Upper lobe of right lung (tissue), 1 donor: ENCODE results near the gene B3GALT6. TPM values are rescaled to one million over a fixed set of nuclear protein-coding genes. Genes with fewer than 3 reads are reported as not detected.

Source experiments
- ATAC-seq: fragments of 200-7000 bp; cut with Tn5 transposase; one replicate; pipeline ENCODE4 v1.9.1; 2020; ENCODE audit warnings: mild to moderate bottlenecking, moderate library complexity
- DNase-seq: peaks from one replicate; pipeline ENCODE4 v3.0.0-alpha.2; 2020
- H3K27ac ChIP-seq: fragments of 200-600 bp; one replicate; pipeline ENCODE4 v1.8.0; 2022
- H3K27me3 ChIP-seq: fragments of 200-600 bp; one replicate; pipeline ENCODE4 v1.8.0; 2022; ENCODE audit warnings: mild to moderate bottlenecking
- H3K36me3 ChIP-seq: fragments of 200-600 bp; one replicate; pipeline ENCODE4 v1.8.0; 2022
- H3K4me1 ChIP-seq: fragments of 200-600 bp; one replicate; pipeline ENCODE4 v1.8.0; 2022
- H3K4me3 ChIP-seq: fragments of 200-600 bp; one replicate; pipeline ENCODE4 v1.8.0; 2022; ENCODE audit warnings: mild to moderate bottlenecking
- H3K9me3 ChIP-seq: fragments of 200-600 bp; one replicate; pipeline ENCODE4 v1.8.0; 2022
- intact Hi-C: fragments of 100-400 bp; cut with DNase I; formaldehyde crosslinking; loops from one replicate; pipeline ENCODE4 v1.11.0; 2022
- total RNA-seq: library from RNA; stranded (reverse); fragmentation: NEBNext Ultra II Directional; extraction: Animal tissue kit (Norgen Biotek cat#: 25700); gene quantifications from one replicate; pipeline ENCODE4 v1.2.1, GENCODE V29; 2021
- TF ChIP-seq, protein P1 (sequence below): fragments of 200-600 bp; IDR thresholded peaks from one replicate; pipeline ENCODE4 v1.8.0; 2022; ENCODE audit warnings: antibody characterized with exemption
- donor health status: DM: no; HTN: yes; CAD: no; lungs with severe emphysema.

The B3GALT6 gene
- total RNA-seq, 1 donor from 2014 or later = 16.7 TPM

DNA sequence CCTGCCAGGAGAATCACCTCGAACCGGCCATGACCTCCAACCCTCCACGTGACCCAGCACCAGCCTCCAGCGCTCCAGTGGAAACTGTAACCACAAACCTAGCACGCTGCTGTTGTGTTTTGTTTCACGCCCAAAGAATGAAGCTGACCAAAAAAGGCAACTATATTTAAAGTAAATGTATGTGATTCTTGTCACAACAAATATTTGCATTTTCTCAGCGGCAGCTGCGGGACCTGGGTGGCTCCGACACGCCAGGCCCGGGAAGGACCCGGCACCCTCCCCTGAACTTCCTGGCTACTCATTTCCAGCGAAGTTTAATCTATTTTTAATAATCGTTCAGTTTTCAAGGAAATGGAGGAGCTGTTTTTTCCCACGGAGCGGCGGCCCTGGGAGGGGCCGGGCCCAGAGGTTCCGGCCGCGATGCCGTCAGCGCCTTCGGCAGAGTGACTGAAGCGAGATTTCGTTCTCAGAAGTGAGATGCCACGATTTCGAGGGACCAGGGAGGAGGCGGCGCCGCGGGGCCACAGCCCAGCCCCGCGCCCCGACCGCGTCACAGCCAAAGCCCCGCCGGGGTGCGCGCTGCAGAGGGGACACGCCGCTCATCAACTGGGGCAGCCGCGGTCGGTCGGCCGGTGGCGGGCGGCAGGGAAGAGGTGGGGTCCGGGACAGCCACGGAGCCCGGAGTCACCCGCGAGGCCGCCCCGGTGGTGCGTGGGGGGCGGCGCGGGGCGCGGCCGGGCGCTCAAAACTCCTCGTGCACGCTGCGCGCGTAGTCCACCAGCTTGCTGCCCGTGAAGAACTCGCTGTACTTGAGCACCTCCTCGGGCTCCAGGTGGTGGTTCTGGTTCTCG, 15.0 kb upstream of the B3GALT6 start:
- Histone ChIP-seq H3K36me3 (peaks cover 49% of the 10 kb centered on the region), H3K27ac (no peak overlapping the region)

DNA sequence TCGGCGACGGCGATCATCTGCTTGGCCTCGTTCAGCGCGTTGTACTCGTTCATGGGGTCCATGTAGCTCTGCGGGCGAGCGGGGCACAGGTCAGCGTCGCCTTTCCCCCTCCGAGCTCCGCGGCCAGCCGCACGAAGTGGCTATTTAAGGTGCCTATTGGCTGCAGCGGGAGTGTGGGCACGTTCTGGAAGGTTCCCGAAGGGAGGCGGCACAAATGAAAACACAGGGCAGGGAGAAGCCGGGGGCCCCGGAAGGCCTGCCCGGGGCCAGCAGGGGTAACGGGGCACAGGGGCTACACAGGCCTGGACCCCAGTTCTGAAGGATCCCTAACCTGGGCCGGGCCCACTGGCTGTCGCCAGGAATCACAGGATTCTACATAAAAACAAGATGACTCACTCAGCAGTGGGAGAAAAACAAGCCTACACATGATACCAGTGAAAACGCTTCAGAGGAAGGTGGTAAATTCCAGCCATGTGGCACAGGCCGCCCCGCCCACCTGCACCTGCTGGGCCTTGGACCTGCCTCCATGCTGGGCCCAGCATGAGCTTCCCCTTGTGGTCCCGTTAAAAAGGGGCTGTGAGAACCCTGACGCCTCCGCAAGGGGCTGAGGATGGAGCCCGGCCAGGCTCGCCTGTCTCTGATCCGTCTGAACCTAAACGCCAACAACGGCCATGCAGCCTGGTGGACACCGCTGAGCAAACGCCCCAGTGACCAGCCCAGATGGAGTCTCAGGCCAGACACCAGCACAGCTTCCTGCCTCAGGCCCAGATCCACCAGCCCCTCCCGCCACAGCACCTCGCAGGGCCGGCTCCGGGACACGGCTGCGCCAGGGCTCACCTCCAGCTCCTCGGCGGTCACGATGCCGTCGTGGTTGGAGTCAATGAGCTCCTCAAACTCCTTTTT, 14.2 kb upstream of the B3GALT6 start:
- TF ChIP-seq, protein P1, sequence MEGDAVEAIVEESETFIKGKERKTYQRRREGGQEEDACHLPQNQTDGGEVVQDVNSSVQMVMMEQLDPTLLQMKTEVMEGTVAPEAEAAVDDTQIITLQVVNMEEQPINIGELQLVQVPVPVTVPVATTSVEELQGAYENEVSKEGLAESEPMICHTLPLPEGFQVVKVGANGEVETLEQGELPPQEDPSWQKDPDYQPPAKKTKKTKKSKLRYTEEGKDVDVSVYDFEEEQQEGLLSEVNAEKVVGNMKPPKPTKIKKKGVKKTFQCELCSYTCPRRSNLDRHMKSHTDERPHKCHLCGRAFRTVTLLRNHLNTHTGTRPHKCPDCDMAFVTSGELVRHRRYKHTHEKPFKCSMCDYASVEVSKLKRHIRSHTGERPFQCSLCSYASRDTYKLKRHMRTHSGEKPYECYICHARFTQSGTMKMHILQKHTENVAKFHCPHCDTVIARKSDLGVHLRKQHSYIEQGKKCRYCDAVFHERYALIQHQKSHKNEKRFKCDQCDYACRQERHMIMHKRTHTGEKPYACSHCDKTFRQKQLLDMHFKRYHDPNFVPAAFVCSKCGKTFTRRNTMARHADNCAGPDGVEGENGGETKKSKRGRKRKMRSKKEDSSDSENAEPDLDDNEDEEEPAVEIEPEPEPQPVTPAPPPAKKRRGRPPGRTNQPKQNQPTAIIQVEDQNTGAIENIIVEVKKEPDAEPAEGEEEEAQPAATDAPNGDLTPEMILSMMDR = no peak
- Histone ChIP-seq H3K27me3 (no peaks in the 10 kb centered on the region), H3K36me3 (peaks cover 58% of the 10 kb centered on the region), H3K9me3 (no peaks in the 10 kb centered on the region), H3K4me1 (peaks cover 11% of the 10 kb centered on the region), H3K4me3 (no peak overlapping the region), H3K27ac (no peak overlapping the region)
- intact Hi-C loops = no loop called here
- ATAC-seq (no peak), DNase-seq (no peak)

More for the DNA sequence above, 15.0 kb upstream of the B3GALT6 start:
- Histone ChIP-seq H3K4me1 (peaks cover 12% of the 10 kb centered on the region), H3K4me3 (no peak overlapping the region), H3K9me3 (no peaks in the 10 kb centered on the region), H3K27me3 (no peaks in the 10 kb centered on the region)
- TF ChIP-seq, protein P1 = no peak
- intact Hi-C loops = no loop called here
- DNase-seq = no peak
- no peak for ATAC-seq

DNA sequence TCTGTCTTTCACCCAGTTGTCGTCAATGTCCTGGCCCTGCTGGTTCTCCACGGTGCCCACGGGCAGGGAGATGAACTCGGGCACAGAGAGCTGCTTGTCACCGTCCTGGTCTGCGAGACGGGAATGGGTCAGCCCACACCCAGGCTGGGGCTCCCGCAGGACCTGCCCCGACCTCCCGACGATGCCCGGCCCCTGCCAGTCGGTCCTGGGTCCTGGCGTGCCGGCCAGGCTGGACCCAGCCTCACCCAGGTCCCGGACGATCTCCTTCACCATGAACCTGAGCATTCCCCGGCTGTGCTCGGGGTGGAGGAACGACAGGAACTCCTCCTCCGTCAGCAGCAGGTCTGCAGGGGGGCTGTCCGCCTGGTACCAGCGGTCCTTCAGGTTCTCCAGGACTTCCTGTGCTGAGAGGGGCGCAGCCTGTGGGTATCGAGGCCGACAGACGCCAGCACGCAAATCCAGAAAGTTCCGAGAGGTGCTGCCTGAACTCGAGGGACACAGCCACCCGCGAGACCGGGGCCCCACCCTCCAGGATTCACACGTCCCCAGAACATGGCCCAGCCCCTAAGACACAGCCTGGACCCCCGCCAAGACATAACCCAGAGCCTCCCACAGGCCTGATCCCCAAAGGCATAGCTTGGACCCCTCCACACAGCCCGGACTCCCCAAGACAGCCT, 13.4 kb upstream of the B3GALT6 start:
- DNase-seq = no peak
- intact Hi-C loops = no loop called here
- Histone ChIP-seq H3K9me3 (no peaks in the 10 kb centered on the region), H3K27ac (no peak overlapping the region), H3K4me1 (peaks cover 3% of the 10 kb centered on the region), H3K4me3 (no peak overlapping the region), H3K27me3 (no peaks in the 10 kb centered on the region), H3K36me3 (peaks cover 65% of the 10 kb centered on the region)
- no peak for ATAC-seq
- TF ChIP-seq, protein P1 = no peak

DNA sequence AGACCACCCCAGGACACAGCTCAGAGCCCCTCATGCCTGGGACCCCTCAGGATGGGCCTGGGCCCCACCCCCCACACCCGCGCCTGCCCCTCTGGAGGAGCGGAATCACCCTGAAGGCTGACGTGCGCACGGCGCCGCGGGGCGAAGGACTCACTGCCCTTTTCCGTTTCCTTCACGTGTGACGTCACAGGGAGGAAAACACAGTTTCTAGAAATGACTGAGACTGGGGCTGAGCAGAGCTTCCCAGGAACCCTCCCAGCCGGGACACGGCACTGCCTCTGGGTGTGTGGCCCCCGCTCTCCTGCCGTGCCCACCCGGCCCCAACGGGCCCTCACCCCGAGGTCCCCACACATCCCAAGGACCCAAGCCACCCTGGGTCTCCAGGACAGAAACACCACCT, 12.7 kb upstream of the B3GALT6 start:
- ATAC-seq = no peak
- TF ChIP-seq, protein P1 = no peak
- no peak overlapping the region for H3K4me3 ChIP-seq
- no peaks in the 10 kb centered on the region for H3K4me1 ChIP-seq
- H3K27me3 ChIP-seq = no peaks in the 10 kb centered on the region
- peaks cover 68% of the 10 kb centered on the region for H3K36me3 ChIP-seq
- no peak overlapping the region for H3K27ac ChIP-seq
- H3K9me3 ChIP-seq = no peaks in the 10 kb centered on the region
- intact Hi-C loops = no loop called here
- DNase-seq = no peak

DNA sequence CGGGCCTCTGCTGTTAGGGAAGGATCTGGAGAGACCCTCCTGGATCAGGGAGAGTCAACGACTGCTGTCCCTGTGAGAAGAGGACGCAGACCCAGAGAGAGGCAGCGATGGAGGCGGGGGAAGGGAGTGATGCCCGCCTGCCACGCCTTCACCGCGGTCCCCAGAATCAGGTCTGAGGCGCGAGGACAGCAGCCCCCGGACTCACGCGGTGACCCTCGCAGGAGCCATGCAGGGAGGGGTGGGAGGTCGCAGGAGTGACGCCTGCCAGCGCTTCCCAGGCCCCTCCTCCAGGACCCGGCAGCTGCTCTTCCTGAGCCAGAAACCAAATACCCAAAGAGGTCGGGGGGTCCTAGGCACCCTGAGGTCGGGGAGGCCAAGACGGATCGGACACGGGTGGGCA, 11.8 kb upstream of the B3GALT6 start:
- no peak for DNase-seq
- no peak for ATAC-seq
- no peak overlapping the region for H3K4me3 ChIP-seq
- no peak overlapping the region for H3K27ac ChIP-seq
- H3K4me1 ChIP-seq = no peaks in the 10 kb centered on the region
- no peaks in the 10 kb centered on the region for H3K27me3 ChIP-seq
- H3K9me3 ChIP-seq = no peaks in the 10 kb centered on the region
- H3K36me3 ChIP-seq = peaks cover 77% of the 10 kb centered on the region
- intact Hi-C loops = no loop called here
- TF ChIP-seq, protein P1 = no peak
